ENCODE measurements around the gene ADAT3.

ADAT3 gene

GRCh38 chr19:1935484-1936208 is 30.4 kb downstream of the ADAT3 start:
- H3K27me3 ChIP-seq (ENCODE audit: control insufficient read depth in 1 of 2, insufficient read depth in 2 of 2, low read length in 2 of 2): no peaks in the 10 kb centered on the region
- H3K4me3 ChIP-seq (ENCODE audit: low read depth in 1 of 2, low read length in 2 of 2): no peak overlapping the region
- peaks cover 7 to 10% of the 10 kb centered on the region in 2 donors for H3K4me1 ChIP-seq (ENCODE audit: control insufficient read depth in 1 of 2, insufficient read depth in 2 of 2, low read length in 2 of 2)
- H3K9me3 ChIP-seq (ENCODE audit: control insufficient read depth in 1 of 2, low read length in 2 of 2): no peaks in the 10 kb centered on the region
- no peaks in the 10 kb centered on the region for H3K36me3 ChIP-seq (ENCODE audit: control insufficient read depth in 1 of 2, insufficient read depth in 2 of 2, low read length in 2 of 2)
- H3K9ac ChIP-seq (ENCODE audit: low read depth in 1 of 2, low read length in 2 of 2): no peak overlapping the region
- H3K27ac ChIP-seq (ENCODE audit: low read depth, low read length): no peak overlapping the region

DNA sequence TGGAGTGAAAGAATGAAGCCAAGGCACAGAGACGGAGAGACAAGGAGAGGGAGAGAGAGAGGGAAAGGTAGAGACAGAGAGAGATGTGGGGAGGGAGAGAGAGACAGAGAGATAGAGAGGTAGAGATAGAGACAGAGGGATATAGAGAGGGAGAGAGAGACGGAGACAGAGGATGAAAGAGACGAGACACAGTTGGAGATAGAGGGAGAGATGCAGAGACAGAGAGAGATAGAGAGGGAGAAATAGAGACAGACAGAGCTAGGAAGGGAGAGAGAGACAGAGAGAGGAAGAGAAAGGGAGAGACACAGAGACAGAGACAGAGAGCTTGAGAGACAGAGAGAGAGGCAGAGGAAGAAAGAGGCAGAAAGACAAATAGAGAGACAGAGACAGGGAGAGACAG is 31.2 kb downstream of the ADAT3 start:
- Histone ChIP-seq H3K36me3 (ENCODE audit: control insufficient read depth in 1 of 2, insufficient read depth in 2 of 2, low read length in 2 of 2) (no peaks in the 10 kb centered on the region), H3K4me3 (ENCODE audit: low read depth in 1 of 2, low read length in 2 of 2) (no peak overlapping the region), H3K9me3 (ENCODE audit: control insufficient read depth in 1 of 2, low read length in 2 of 2) (no peaks in the 10 kb centered on the region), H3K27me3 (ENCODE audit: control insufficient read depth in 1 of 2, insufficient read depth in 2 of 2, low read length in 2 of 2) (no peaks in the 10 kb centered on the region), H3K4me1 (ENCODE audit: control insufficient read depth in 1 of 2, insufficient read depth in 2 of 2, low read length in 2 of 2) (peaks cover 7 to 10% of the 10 kb centered on the region in 2 donors), H3K27ac (ENCODE audit: low read depth, low read length) (no peak overlapping the region), H3K9ac (ENCODE audit: low read depth in 1 of 2, low read length in 2 of 2) (no peak overlapping the region)

DNA sequence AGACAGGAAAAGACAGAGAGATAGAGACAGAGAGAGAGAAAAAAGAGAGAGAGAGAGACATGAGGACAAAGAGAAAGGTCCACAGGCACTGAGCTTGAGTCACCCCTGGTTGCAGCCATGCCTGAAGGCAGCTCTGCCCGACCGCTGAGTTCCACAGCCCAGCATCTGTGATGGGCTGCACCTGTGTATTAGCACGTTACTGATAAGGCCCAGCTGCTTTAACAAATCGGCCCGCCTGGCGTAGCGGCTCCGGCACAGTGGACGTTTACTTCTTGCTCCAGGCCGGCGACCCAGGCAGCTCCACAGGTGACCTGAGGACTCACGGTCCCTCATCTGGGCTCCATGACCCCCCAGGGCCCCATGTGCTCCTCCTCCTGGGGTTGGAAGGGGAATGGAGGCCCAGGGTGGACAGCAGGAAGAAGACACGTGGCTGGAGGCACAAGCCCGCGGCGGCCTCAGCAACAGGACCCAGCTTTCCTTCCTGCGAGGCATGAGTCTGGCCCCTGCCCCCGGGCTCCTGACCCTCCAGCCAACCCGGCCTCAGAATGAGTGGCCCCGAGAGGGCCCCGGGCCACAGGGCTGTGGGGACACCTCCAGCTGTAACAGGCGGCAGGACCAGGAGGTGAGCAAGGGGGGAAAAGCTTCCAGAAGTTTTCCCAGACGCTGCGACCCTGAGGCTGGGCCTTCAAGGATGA is 31.9 kb downstream of the ADAT3 start:
- Histone ChIP-seq H3K4me3 (ENCODE audit: low read depth in 1 of 2, low read length in 2 of 2) (no peak overlapping the region), H3K9me3 (ENCODE audit: control insufficient read depth in 1 of 2, low read length in 2 of 2) (no peaks in the 10 kb centered on the region), H3K36me3 (ENCODE audit: control insufficient read depth in 1 of 2, insufficient read depth in 2 of 2, low read length in 2 of 2) (no peaks in the 10 kb centered on the region), H3K4me1 (ENCODE audit: control insufficient read depth in 1 of 2, insufficient read depth in 2 of 2, low read length in 2 of 2) (peaks cover 7 to 10% of the 10 kb centered on the region in 2 donors), H3K27ac (ENCODE audit: low read depth, low read length) (no peak overlapping the region), H3K27me3 (ENCODE audit: control insufficient read depth in 1 of 2, insufficient read depth in 2 of 2, low read length in 2 of 2) (no peaks in the 10 kb centered on the region), H3K9ac (ENCODE audit: low read depth in 1 of 2, low read length in 2 of 2) (no peak overlapping the region)

- H3K27me3 ChIP-seq (ENCODE audit: control insufficient read depth in 1 of 2, insufficient read depth in 2 of 2, low read length in 2 of 2): no peaks in the 10 kb centered on the region
- H3K9ac ChIP-seq (ENCODE audit: low read depth in 1 of 2, low read length in 2 of 2): no peak overlapping the region
- H3K4me1 ChIP-seq (ENCODE audit: control insufficient read depth in 1 of 2, insufficient read depth in 2 of 2, low read length in 2 of 2): peaks cover 11 to 15% of the 10 kb centered on the region in 2 donors
- no peaks in the 10 kb centered on the region for H3K36me3 ChIP-seq (ENCODE audit: control insufficient read depth in 1 of 2, insufficient read depth in 2 of 2, low read length in 2 of 2)
- H3K27ac ChIP-seq (ENCODE audit: low read depth, low read length): no peak overlapping the region
- no peak overlapping the region for H3K4me3 ChIP-seq (ENCODE audit: low read depth in 1 of 2, low read length in 2 of 2)
- H3K9me3 ChIP-seq (ENCODE audit: control insufficient read depth in 1 of 2, low read length in 2 of 2): no peaks in the 10 kb centered on the region
Observed at GRCh38 chr19:1938071-1938470, 32.9 kb downstream of the ADAT3 start.

GRCh38 chr19:1941146-1942077 is 36.2 kb downstream of the ADAT3 start, which contains the start of gene CSNK1G2:
CSNK1G2 (plus strand) TSS chr19:1941172; CDS start chr19:1969773, 28,601 bp downstream.
- H3K27ac ChIP-seq (ENCODE audit: low read depth, low read length): peak within 1 kb of the TSS; percentile 94
- H3K9me3 ChIP-seq (ENCODE audit: control insufficient read depth in 1 of 2, low read length in 2 of 2): no peaks in the 10 kb centered on the region
- H3K4me3 ChIP-seq (ENCODE audit: low read depth in 1 of 2, low read length in 2 of 2): peak within 1 kb of the TSS; percentile 84 to 97
- no peaks in the 10 kb centered on the region for H3K27me3 ChIP-seq (ENCODE audit: control insufficient read depth in 1 of 2, insufficient read depth in 2 of 2, low read length in 2 of 2)
- peak within 1 kb of the TSS; percentile 93 to 97 for H3K9ac ChIP-seq (ENCODE audit: low read depth in 1 of 2, low read length in 2 of 2)
- no peaks in the 10 kb centered on the region for H3K36me3 ChIP-seq (ENCODE audit: control insufficient read depth in 1 of 2, insufficient read depth in 2 of 2, low read length in 2 of 2)
- peaks cover 17 to 34% of the 10 kb centered on the region in 2 donors for H3K4me1 ChIP-seq (ENCODE audit: control insufficient read depth in 1 of 2, insufficient read depth in 2 of 2, low read length in 2 of 2)

DNA sequence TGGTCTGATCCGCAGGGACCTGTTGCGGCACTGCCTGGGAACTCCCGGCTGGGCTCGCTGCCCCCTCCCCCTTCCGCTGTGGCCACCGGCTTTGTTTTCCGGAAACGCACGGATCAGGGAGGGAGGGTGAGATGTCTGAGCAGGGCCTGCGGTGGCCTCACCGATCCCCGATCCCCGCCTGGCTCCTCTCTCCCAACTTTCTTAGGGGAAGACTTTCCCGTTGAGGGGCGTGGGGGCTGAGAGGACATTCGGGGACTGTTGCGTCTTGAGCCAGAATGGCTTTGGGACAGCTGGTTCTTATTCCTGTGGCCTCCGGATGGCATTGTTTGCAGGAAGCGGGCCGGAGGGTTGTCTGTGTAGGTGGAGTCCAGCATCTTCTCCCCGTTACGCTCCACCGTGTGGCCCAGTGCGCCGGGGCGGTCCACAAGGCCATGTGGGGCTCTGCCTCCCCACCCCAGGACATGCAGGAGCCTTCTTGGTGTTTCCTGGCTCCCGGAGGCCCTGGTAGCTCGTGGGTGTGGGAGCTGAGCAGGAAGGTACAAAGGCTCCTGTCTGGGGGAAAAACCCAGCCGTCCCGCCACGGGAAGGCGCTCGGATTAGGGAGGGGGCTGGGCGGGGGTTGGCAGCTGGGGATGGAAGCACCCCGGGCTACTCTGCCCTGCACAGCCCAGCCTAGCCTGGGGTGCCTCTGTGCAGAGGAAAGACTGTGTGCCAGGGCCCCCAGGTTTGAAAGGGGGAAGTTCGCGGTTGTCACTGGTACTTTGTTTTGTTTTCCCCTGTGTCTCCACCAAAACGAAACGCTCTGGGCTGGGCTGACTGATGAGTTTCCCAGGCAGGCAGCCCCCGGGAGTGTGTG is 37.1 kb downstream of the ADAT3 start:
- H3K9me3 ChIP-seq (ENCODE audit: control insufficient read depth in 1 of 2, low read length in 2 of 2): no peaks in the 10 kb centered on the region
- peaks cover 17 to 34% of the 10 kb centered on the region in 2 donors for H3K4me1 ChIP-seq (ENCODE audit: control insufficient read depth in 1 of 2, insufficient read depth in 2 of 2, low read length in 2 of 2)
- H3K4me3 ChIP-seq (ENCODE audit: low read depth in 1 of 2, low read length in 2 of 2): peak overlapping the region; percentile 82 to 97
- H3K27ac ChIP-seq (ENCODE audit: low read depth, low read length): peak overlapping the region; percentile 94
- H3K36me3 ChIP-seq (ENCODE audit: control insufficient read depth in 1 of 2, insufficient read depth in 2 of 2, low read length in 2 of 2): no peaks in the 10 kb centered on the region
- H3K27me3 ChIP-seq (ENCODE audit: control insufficient read depth in 1 of 2, insufficient read depth in 2 of 2, low read length in 2 of 2): no peaks in the 10 kb centered on the region
- H3K9ac ChIP-seq (ENCODE audit: low read depth in 1 of 2, low read length in 2 of 2): peak overlapping the region; percentile 76 to 83

DNA sequence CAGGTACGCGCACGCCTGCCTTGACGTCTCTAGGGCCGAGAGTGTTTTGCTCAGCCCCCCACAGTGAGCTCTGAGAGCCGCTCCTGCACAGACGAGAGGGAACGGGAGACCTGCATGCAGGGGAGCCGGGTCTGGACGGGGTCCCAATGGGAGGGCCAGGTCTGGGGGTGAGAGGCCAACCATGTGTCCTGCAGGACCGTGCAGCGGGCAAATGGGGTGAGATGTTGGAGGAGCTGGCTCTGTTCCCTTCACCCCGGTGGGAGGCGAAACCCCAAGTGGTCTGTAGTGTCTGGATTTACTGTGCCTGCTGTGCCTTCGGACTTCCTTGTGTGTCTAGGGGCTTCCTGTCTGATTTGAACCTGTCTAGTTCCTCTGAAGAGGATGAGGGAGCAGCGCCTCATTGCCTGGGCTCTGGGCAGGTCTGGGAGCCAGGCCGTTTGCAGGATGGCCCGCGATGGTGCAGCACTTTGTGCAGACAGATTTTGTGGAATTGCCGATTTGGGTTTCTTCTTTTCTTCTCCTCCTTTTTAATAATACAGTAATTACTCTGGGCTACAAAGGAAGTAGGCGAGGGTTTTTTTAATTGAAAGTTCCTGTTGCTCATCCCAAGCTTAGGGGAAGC is 37.8 kb downstream of the ADAT3 start:
- peak overlapping the region; percentile 76 to 83 for H3K9ac ChIP-seq (ENCODE audit: low read depth in 1 of 2, low read length in 2 of 2)
- H3K4me1 ChIP-seq (ENCODE audit: control insufficient read depth in 1 of 2, insufficient read depth in 2 of 2, low read length in 2 of 2): peaks cover 17 to 34% of the 10 kb centered on the region in 2 donors
- no peaks in the 10 kb centered on the region for H3K27me3 ChIP-seq (ENCODE audit: control insufficient read depth in 1 of 2, insufficient read depth in 2 of 2, low read length in 2 of 2)
- H3K9me3 ChIP-seq (ENCODE audit: control insufficient read depth in 1 of 2, low read length in 2 of 2): no peaks in the 10 kb centered on the region
- peak overlapping the region; percentile 82 to 97 for H3K4me3 ChIP-seq (ENCODE audit: low read depth in 1 of 2, low read length in 2 of 2)
- peak overlapping the region; percentile 25 for H3K27ac ChIP-seq (ENCODE audit: low read depth, low read length)
- no peaks in the 10 kb centered on the region for H3K36me3 ChIP-seq (ENCODE audit: control insufficient read depth in 1 of 2, insufficient read depth in 2 of 2, low read length in 2 of 2)

- peak overlapping the region in 1 of 2 donors; percentile 82 for H3K4me3 ChIP-seq (ENCODE audit: low read depth in 1 of 2, low read length in 2 of 2)
- no peak overlapping the region for H3K9ac ChIP-seq (ENCODE audit: low read depth in 1 of 2, low read length in 2 of 2)
- H3K27me3 ChIP-seq (ENCODE audit: control insufficient read depth in 1 of 2, insufficient read depth in 2 of 2, low read length in 2 of 2): no peaks in the 10 kb centered on the region
- H3K36me3 ChIP-seq (ENCODE audit: control insufficient read depth in 1 of 2, insufficient read depth in 2 of 2, low read length in 2 of 2): peaks cover 0 to under 1% of the 10 kb centered on the region in 2 donors
- H3K27ac ChIP-seq (ENCODE audit: low read depth, low read length): no peak overlapping the region
- peaks cover 17 to 34% of the 10 kb centered on the region in 2 donors for H3K4me1 ChIP-seq (ENCODE audit: control insufficient read depth in 1 of 2, insufficient read depth in 2 of 2, low read length in 2 of 2)
- H3K9me3 ChIP-seq (ENCODE audit: control insufficient read depth in 1 of 2, low read length in 2 of 2): no peaks in the 10 kb centered on the region
Observed at GRCh38 chr19:1943661-1944087, 38.5 kb downstream of the ADAT3 start.

Data from duodenal mucosa (tissue), 2 donors.